C4-2B (cell line): ENCODE measurements around the gene PBX4.

Experiments
- CTCF ChIP-seq: fragments of 450-650 bp; conservative IDR thresholded peaks from 2 replicates; pipeline ENCODE4 v1.5.1; 2017; ENCODE audit warnings: mild to moderate bottlenecking
- ZFX ChIP-seq: fragments of 450-650 bp; IDR thresholded peaks from 2 replicates; pipeline ENCODE4 v1.6.1; 2017

GRCh38 chr19:19654441-19654840, 36.0 kb upstream of the PBX4 start:
- TF ChIP-seq CTCF (no peak), ZFX (no peak)
